ENCODE data around the gene TMEM145.

TMEM145 gene

GRCh38 chr19:42361545-42361910, 48.4 kb downstream of the TMEM145 start:
- DNase-seq (ENCODE audit: low read depth in 3 of 3) = no peak

DNA sequence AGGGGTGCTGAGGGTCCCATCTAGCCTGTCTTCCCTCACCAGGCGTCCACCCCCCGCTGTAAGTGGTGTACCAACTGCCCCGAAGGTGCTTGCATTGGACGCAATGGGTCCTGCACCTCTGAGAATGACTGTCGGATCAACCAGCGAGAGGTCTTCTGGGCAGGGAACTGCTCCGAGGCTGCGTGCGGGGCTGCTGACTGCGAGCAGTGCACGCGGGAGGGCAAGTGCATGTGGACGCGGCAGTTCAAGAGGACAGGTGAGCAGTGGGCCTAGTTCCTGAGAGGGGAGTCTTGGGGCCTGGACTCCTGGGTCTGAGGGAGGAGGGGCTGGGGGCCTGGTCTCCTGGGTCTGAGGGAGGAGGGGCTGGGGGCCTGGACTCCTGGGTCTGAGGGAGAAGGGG, 49.2 kb downstream of the TMEM145 start:
- DNase-seq (ENCODE audit: low read depth in 3 of 3) = no peak

GRCh38 chr19:42362891-42363440, 49.9 kb downstream of the TMEM145 start:
- no peak for DNase-seq (ENCODE audit: low read depth in 3 of 3)

GRCh38 chr19:42363614-42364346, 50.7 kb downstream of the TMEM145 start:
- no peak for DNase-seq (ENCODE audit: low read depth in 3 of 3)

GRCh38 chr19:42366673-42367072, 53.6 kb downstream of the TMEM145 start:
- no peak for DNase-seq (ENCODE audit: low read depth in 3 of 3)

- DNase-seq (ENCODE audit: low read depth in 3 of 3) = no peak
Observed at GRCh38 chr19:42367929-42368328, 54.8 kb downstream of the TMEM145 start.

DNA sequence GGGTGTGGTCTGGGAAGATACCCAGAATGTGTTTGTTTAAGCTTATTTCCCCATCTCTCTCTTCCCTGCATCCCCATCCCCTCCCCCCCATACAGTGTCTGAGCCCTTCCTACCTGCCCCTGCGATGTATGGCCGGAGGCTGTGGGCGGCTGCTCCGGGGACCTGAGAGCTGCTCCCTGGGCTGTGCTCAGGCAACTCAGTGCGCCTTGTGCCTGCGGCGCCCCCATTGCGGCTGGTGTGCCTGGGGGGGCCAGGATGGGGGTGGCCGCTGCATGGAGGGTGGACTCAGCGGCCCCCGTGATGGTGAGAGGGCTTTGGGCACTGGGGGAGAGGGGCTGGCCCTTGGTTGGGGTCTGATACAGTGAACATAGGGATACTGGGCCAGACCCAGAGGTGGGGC, 55.3 kb downstream of the TMEM145 start:
- DNase-seq (ENCODE audit: low read depth in 3 of 3) = no peak

GRCh38 chr19:42368765-42369164, 55.7 kb downstream of the TMEM145 start:
- no peak for DNase-seq (ENCODE audit: low read depth in 3 of 3)

DNA sequence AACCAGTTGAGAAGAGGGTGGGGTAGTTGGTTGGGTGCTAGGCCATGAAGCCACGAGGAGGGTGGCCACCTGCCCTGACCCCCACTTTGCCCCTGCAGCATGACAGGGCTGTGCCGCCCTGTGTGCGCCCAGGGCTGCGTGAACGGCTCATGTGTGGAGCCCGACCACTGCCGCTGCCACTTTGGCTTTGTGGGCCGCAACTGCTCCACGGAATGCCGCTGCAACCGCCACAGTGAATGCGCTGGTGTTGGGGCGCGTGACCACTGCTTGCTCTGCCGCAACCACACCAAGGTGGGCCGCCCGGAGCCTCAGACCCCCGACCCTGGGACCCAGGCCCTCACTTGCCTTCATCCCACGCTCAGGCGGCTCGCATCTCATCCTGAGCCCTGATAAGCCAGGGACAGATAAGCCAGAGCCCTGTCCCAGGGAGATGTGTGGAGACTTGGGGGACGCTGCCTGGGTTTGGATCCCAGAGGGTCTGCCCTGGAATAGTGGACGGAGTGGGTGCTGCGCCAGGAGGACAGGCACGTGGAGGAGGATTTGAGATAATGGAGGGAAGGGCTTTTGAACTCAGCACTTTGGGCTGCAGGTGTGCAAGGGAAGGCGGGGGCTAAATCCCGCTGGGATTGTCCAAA, 56.4 kb downstream of the TMEM145 start:
- no peak for DNase-seq (ENCODE audit: low read depth in 3 of 3)

DNA sequence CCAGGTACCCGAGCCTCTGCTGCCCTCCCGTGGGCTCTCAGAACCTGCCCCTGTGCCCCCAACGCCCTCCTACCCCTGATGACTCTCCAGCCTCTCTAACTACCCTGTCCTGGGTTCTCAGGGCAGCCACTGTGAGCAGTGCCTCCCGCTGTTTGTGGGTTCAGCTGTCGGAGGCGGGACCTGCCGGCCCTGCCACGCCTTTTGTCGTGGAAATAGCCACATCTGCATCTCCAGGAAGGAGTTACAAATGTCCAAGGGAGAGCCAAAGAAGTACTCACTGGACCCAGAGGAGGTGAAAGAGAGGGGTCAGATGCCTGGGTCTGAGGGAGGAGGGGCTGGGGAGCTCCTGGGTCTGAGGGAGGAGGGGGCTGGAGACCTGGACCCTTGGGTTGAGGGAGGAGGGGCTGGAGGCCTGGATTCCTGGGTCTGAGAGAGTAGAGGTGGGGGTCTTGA, 57.0 kb downstream of the TMEM145 start:
- DNase-seq (ENCODE audit: low read depth in 3 of 3) = no peak

DNA sequence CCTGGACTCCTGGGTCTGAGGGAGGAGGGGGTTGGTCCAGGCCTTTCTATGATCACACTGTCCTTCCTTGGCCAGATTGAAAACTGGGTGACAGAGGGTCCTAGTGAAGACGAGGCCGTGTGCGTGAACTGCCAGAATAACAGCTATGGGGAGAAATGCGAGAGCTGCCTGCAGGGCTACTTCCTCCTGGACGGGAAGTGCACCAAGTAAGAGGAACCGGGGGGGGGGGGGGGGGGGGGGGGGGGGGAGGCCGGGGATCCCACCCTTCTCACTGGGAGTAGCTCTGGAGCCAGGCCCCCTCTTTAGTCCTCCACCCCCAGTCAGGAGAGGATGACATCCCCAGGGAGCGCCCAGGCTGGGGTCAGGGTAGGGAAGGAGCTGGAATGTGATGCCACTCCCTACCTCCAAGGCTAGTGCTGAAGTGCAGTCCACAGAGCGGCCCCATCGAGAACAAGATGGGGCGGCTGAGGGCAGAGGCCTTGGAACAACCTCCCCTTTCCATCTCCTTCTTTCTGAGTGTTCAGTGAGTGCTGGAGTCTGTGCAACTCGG, 57.6 kb downstream of the TMEM145 start:
- no peak for DNase-seq (ENCODE audit: low read depth in 3 of 3)
